HEK293T (cell line): Measurements from ENCODE around the gene ARHGAP26.

Experiments
- ARNT ChIP-seq: fragments of 450-650 bp; IDR thresholded peaks from 2 replicates; pipeline ENCODE4 v1.6.1; 2017; ENCODE audit warnings: mild to moderate bottlenecking
- BHLHE40 ChIP-seq: fragments of 450-650 bp; IDR thresholded peaks from 2 replicates; pipeline ENCODE4 v1.6.1; 2016; ENCODE audit warnings: mild to moderate bottlenecking, moderate library complexity, borderline replicate concordance
- ELF4 ChIP-seq: fragments of 450-650 bp; IDR thresholded peaks from 2 replicates; pipeline ENCODE4 v1.6.1; 2017; ENCODE audit warnings: antibody characterized with exemption
- FOXA1 ChIP-seq: fragments of 450-650 bp; IDR thresholded peaks from 2 replicates; pipeline ENCODE4 v1.6.1; 2016; ENCODE audit warnings: mild to moderate bottlenecking
- FOXK2 ChIP-seq: fragments of 450-650 bp; IDR thresholded peaks from 2 replicates; pipeline ENCODE4 v1.6.1; 2016; ENCODE audit warnings: mild to moderate bottlenecking
- FOXM1 ChIP-seq: fragments of 450-650 bp; IDR thresholded peaks from 2 replicates; pipeline ENCODE4 v1.6.1; 2017; ENCODE audit warnings: mild to moderate bottlenecking, borderline replicate concordance
- HDGF ChIP-seq: fragments of 450-650 bp; IDR thresholded peaks from 2 replicates; pipeline ENCODE4 v1.6.1; 2017; ENCODE audit warnings: antibody characterized with exemption, borderline replicate concordance
- NFRKB ChIP-seq: fragments of 450-650 bp; IDR thresholded peaks from 2 replicates; pipeline ENCODE4 v1.6.1; 2016; ENCODE audit warnings: mild to moderate bottlenecking, moderate library complexity
- SP1 ChIP-seq: fragments of 450-650 bp; IDR thresholded peaks from 2 replicates; pipeline ENCODE4 v1.6.1; 2017
- SUZ12 ChIP-seq: fragments of 450-650 bp; IDR thresholded peaks from 2 replicates; pipeline ENCODE4 v1.6.1; 2016; ENCODE audit warnings: mild to moderate bottlenecking
- TARDBP ChIP-seq: fragments of 450-650 bp; IDR thresholded peaks from 2 replicates; pipeline ENCODE4 v1.6.1; 2016

DNA sequence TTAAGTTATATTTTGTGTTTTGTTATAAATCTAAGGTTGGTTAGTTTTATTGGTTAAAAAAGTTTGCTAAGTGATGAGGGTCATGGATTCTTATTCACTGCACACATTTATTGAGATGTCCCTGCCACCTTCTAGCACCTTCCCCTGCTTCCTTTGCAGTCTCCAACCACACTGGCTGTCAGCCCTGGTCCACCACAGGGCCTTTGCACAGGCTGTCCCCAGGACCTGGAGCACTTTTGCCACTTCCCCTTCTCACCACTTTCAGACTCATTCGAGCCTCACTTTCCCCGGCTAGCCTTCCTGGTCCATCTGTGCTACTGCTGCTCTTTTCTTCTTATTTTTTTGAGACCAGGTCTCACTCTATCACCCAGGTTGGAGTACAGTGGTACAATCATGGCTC lies 45.3 kb downstream of the ARHGAP26 start:
- TF ChIP-seq FOXA1 = no peak
- TF ChIP-seq TARDBP = no peak
- TF ChIP-seq BHLHE40 = no peak
- no peak for TF ChIP-seq HDGF
- no peak for TF ChIP-seq FOXK2
- no peak for TF ChIP-seq SUZ12
- TF ChIP-seq SP1 = no peak
- no peak for TF ChIP-seq FOXM1
- TF ChIP-seq NFRKB = no peak
- no peak for TF ChIP-seq ARNT
- TF ChIP-seq ELF4 = no peak
